K562 (cell line): ENCODE data around the gene ETV3. TPM values are rescaled to one million over a fixed set of nuclear protein-coding genes. Genes with fewer than 3 reads are reported as not detected.

Experiments
- COPS2 ChIP-seq: fragments of 450-650 bp; conservative IDR thresholded peaks from 2 replicates; pipeline ENCODE4 v1.6.1; 2016; ENCODE audit warnings: mild to moderate bottlenecking, moderate library complexity
- DIDO1 ChIP-seq: fragments of 450-650 bp; IDR thresholded peaks from 2 replicates; pipeline ENCODE4 v1.6.1; 2016; ENCODE audit warnings: low read depth, missing biosample characterization, missing genetic modification characterization
- ETS1 ChIP-seq: conservative IDR thresholded peaks from 2 replicates; pipeline ENCODE4 v1.6.1; 2011; ENCODE audit warnings: low read depth, mild to moderate bottlenecking, low read length; ENCODE audit not compliant: control insufficient read depth
- FOXA1 ChIP-seq: fragments of 450-650 bp; IDR thresholded peaks from 2 replicates; pipeline ENCODE4 v1.6.1; 2016; ENCODE audit warnings: mild to moderate bottlenecking, borderline replicate concordance
- HNRNPK ChIP-seq: fragments of 200-400 bp; formaldehyde crosslinking; IDR thresholded peaks from one replicate; pipeline ENCODE4 v1.6.1; 2018; ENCODE audit warnings: mild to moderate bottlenecking, low read depth, low read length; ENCODE audit not compliant: poor library complexity, severe bottlenecking
- KLF10 ChIP-seq: fragments of 250-450 bp; sonication (Bioruptor Pico); IDR thresholded peaks from 2 replicates; pipeline ENCODE4 v1.6.1; 2021; ENCODE audit warnings: matching md5 sums
- PML ChIP-seq: IDR thresholded peaks from 2 replicates; pipeline ENCODE4 v1.6.1; 2012; ENCODE audit warnings: low read length, inconsistent platforms
- PRMT5 ChIP-seq: sonication (generic); formaldehyde crosslinking; IDR thresholded peaks from 2 replicates; pipeline ENCODE4 v1.5.0; 2020; ENCODE audit warnings: missing genetic modification reagents
- SREBF1 ChIP-seq: fragments of 150-350 bp; IDR thresholded peaks from 2 replicates; pipeline ENCODE4 v1.6.1; 2014; ENCODE audit warnings: antibody characterized with exemption, low read depth, low read length, borderline replicate concordance
- ZNF212 ChIP-seq: fragments of 450-650 bp; formaldehyde crosslinking; IDR thresholded peaks from 2 replicates; pipeline ENCODE4 v1.4.0; 2020; ENCODE audit warnings: mild to moderate bottlenecking
- ZNF274 ChIP-seq: IDR thresholded peaks from 2 replicates; pipeline ENCODE4 v1.6.1; 2011; ENCODE audit warnings: low read depth, mild to moderate bottlenecking, low read length, moderate library complexity, borderline replicate concordance
- ZNF717 ChIP-seq: fragments of 250-450 bp; sonication (Bioruptor Pico); IDR thresholded peaks from 2 replicates; pipeline ENCODE4 v1.5.0; 2021
- ZNF77 ChIP-seq: fragments of 250-450 bp; sonication (Bioruptor Pico); IDR thresholded peaks from 2 replicates; pipeline ENCODE4 v1.5.0; 2020
- polyA plus RNA-seq, 8 experiments: library from polyadenylated mRNA; depleted of rRNA in 4 of 8; stranded (reverse) in 5 of 8; unstranded in 3 of 8; fragments of >200 nt; fragmentation: Nextera tagmentation in 2 of 8; fragmentation: Illumina TruSeq in 1 of 8; extraction: Ambion mirVana in 2 of 8; extraction: Trizol in 1 of 8; gene quantifications; 2 replicates each; pipeline versions ENCODE4 v1.2.1 to v1.2.3, GENCODE V29; 2011 to 2014; ENCODE audit warnings: inconsistent platforms in 1 of 8, missing spikeins in 1 of 8
- total RNA-seq, 7 experiments: library from RNA; depleted of rRNA in 6 of 7; stranded (reverse); fragments of >200 nt in 6 of 7; fragmentation: Illumina TruSeq in 2 of 7; extraction: Trizol in 2 of 7; gene quantifications; 2 replicates each; pipeline versions ENCODE4 v1.2.1 to v1.2.3, GENCODE V29; 2011 to 2021; ENCODE audit warnings: low replicate concordance in 1 of 7
- TF ChIP-seq, protein P1 (sequence below): IDR thresholded peaks from 2 replicates; pipeline ENCODE4 v1.6.1; 2011; ENCODE audit not compliant: insufficient read length; ENCODE audit errors: extremely low read depth
- TF ChIP-seq, protein P2 (sequence below): fragments of 200-600 bp; sonication (generic); IDR thresholded peaks from one replicate; pipeline ENCODE4 v1.6.1; 2012; ENCODE audit warnings: mild to moderate bottlenecking, low read depth, low read length, inconsistent platforms

Gene ETV3
- total and polyA plus RNA-seq, 9 of the 15 experiments (the other 6 are each of a cell fraction or from before 2014, with no cell fraction given): 3.1 to 16.0 (median 9.0) TPM

GRCh38 chr1:157163273-157164127 is 25.3 kb upstream of the ETV3 start (continued):
- TF ChIP-seq ETS1 (no peak), ZNF274 (no peak), PML (no peak), PRMT5 (no peak), HNRNPK (no peak), KLF10 (no peak), ZNF717 (no peak), COPS2 (no peak), FOXA1 (no peak), SREBF1 (no peak), ZNF212 (no peak), ZNF77 (CRISPR knock-in tag) (no peak), DIDO1 (tag) (no peak)
- TF ChIP-seq, protein P1, sequence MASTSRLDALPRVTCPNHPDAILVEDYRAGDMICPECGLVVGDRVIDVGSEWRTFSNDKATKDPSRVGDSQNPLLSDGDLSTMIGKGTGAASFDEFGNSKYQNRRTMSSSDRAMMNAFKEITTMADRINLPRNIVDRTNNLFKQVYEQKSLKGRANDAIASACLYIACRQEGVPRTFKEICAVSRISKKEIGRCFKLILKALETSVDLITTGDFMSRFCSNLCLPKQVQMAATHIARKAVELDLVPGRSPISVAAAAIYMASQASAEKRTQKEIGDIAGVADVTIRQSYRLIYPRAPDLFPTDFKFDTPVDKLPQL: no peak
- TF ChIP-seq, protein P2, sequence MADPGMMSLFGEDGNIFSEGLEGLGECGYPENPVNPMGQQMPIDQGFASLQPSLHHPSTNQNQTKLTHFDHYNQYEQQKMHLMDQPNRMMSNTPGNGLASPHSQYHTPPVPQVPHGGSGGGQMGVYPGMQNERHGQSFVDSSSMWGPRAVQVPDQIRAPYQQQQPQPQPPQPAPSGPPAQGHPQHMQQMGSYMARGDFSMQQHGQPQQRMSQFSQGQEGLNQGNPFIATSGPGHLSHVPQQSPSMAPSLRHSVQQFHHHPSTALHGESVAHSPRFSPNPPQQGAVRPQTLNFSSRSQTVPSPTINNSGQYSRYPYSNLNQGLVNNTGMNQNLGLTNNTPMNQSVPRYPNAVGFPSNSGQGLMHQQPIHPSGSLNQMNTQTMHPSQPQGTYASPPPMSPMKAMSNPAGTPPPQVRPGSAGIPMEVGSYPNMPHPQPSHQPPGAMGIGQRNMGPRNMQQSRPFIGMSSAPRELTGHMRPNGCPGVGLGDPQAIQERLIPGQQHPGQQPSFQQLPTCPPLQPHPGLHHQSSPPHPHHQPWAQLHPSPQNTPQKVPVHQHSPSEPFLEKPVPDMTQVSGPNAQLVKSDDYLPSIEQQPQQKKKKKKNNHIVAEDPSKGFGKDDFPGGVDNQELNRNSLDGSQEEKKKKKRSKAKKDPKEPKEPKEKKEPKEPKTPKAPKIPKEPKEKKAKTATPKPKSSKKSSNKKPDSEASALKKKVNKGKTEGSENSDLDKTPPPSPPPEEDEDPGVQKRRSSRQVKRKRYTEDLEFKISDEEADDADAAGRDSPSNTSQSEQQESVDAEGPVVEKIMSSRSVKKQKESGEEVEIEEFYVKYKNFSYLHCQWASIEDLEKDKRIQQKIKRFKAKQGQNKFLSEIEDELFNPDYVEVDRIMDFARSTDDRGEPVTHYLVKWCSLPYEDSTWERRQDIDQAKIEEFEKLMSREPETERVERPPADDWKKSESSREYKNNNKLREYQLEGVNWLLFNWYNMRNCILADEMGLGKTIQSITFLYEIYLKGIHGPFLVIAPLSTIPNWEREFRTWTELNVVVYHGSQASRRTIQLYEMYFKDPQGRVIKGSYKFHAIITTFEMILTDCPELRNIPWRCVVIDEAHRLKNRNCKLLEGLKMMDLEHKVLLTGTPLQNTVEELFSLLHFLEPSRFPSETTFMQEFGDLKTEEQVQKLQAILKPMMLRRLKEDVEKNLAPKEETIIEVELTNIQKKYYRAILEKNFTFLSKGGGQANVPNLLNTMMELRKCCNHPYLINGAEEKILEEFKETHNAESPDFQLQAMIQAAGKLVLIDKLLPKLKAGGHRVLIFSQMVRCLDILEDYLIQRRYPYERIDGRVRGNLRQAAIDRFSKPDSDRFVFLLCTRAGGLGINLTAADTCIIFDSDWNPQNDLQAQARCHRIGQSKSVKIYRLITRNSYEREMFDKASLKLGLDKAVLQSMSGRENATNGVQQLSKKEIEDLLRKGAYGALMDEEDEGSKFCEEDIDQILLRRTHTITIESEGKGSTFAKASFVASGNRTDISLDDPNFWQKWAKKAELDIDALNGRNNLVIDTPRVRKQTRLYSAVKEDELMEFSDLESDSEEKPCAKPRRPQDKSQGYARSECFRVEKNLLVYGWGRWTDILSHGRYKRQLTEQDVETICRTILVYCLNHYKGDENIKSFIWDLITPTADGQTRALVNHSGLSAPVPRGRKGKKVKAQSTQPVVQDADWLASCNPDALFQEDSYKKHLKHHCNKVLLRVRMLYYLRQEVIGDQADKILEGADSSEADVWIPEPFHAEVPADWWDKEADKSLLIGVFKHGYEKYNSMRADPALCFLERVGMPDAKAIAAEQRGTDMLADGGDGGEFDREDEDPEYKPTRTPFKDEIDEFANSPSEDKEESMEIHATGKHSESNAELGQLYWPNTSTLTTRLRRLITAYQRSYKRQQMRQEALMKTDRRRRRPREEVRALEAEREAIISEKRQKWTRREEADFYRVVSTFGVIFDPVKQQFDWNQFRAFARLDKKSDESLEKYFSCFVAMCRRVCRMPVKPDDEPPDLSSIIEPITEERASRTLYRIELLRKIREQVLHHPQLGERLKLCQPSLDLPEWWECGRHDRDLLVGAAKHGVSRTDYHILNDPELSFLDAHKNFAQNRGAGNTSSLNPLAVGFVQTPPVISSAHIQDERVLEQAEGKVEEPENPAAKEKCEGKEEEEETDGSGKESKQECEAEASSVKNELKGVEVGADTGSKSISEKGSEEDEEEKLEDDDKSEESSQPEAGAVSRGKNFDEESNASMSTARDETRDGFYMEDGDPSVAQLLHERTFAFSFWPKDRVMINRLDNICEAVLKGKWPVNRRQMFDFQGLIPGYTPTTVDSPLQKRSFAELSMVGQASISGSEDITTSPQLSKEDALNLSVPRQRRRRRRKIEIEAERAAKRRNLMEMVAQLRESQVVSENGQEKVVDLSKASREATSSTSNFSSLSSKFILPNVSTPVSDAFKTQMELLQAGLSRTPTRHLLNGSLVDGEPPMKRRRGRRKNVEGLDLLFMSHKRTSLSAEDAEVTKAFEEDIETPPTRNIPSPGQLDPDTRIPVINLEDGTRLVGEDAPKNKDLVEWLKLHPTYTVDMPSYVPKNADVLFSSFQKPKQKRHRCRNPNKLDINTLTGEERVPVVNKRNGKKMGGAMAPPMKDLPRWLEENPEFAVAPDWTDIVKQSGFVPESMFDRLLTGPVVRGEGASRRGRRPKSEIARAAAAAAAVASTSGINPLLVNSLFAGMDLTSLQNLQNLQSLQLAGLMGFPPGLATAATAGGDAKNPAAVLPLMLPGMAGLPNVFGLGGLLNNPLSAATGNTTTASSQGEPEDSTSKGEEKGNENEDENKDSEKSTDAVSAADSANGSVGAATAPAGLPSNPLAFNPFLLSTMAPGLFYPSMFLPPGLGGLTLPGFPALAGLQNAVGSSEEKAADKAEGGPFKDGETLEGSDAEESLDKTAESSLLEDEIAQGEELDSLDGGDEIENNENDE: no peak
